ENCODE measurements around the gene RAB7B. TPM values are rescaled to one million over a fixed set of nuclear protein-coding genes. Genes with fewer than 3 reads are reported as not detected.
A peak's percentile ranks its signal among the peaks of the same experiment; 100 is the strongest.

Gene RAB7B
- total RNA-seq, 1 donor from 2014 or later: 0.78 TPM

- Mint-ChIP-seq H3K4me3 (ENCODE audit: unreplicated experiment) (no peak overlapping the region), H3K9me3 (ENCODE audit: unreplicated experiment) (no peaks in the 10 kb centered on the region), H3K27me3 (ENCODE audit: unreplicated experiment) (peaks cover 69% of the 10 kb centered on the region), H3K36me3 (ENCODE audit: unreplicated experiment) (no peaks in the 10 kb centered on the region), H3K27ac (ENCODE audit: unreplicated experiment) (no peak overlapping the region), H3K4me1 (ENCODE audit: unreplicated experiment) (no peaks in the 10 kb centered on the region)
- no peak for DNase-seq (ENCODE audit: extremely low spot score, unreplicated experiment)
- TF ChIP-seq, protein P1, sequence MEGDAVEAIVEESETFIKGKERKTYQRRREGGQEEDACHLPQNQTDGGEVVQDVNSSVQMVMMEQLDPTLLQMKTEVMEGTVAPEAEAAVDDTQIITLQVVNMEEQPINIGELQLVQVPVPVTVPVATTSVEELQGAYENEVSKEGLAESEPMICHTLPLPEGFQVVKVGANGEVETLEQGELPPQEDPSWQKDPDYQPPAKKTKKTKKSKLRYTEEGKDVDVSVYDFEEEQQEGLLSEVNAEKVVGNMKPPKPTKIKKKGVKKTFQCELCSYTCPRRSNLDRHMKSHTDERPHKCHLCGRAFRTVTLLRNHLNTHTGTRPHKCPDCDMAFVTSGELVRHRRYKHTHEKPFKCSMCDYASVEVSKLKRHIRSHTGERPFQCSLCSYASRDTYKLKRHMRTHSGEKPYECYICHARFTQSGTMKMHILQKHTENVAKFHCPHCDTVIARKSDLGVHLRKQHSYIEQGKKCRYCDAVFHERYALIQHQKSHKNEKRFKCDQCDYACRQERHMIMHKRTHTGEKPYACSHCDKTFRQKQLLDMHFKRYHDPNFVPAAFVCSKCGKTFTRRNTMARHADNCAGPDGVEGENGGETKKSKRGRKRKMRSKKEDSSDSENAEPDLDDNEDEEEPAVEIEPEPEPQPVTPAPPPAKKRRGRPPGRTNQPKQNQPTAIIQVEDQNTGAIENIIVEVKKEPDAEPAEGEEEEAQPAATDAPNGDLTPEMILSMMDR (IDR thresholded peaks at IDR 0.05): no peak
Observed at GRCh38 chr1:206037581-206037980, 34.4 kb upstream of the RAB7B start.

DNA sequence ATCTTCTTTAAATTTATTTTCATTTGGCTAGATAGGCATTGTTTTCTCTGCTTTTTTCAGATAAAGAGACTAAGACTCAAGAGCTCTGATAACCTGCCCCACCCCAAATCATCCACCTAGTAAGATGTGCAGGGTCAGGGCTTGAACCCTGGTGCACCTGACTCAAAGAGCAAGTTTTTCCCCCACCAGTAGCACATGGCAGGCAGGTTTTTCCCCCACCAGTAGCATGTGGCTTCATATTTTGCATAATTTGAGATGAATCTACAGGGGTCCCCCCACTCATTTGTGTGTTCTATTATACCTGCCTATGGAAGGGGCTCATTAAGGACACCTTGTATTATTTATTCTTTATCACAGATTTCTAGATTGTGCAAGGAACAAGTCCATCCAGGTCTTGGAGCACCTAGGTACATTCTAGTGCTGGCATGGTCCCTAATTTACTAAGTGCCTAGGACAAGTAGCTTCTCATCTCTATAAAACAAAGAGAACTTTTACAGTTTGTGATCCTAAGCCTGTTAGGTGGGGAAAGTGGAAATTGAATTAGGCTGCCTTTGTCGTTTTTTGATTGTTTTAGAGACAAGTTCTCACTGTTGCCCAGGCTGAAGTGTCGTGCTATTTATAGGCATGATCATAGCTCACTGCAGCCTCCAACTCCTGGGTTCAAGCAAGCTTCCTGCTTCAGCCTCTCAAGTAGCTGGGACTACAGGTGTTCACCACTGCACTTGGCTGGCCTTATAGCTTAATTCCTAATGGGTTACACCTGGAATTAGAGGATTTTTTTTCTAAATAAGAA is 33.7 kb upstream of the RAB7B start:
- Mint-ChIP-seq H3K4me1 (ENCODE audit: unreplicated experiment) (no peaks in the 10 kb centered on the region), H3K9me3 (ENCODE audit: unreplicated experiment) (no peaks in the 10 kb centered on the region), H3K36me3 (ENCODE audit: unreplicated experiment) (no peaks in the 10 kb centered on the region), H3K4me3 (ENCODE audit: unreplicated experiment) (no peak overlapping the region), H3K27ac (ENCODE audit: unreplicated experiment) (no peak overlapping the region), H3K27me3 (ENCODE audit: unreplicated experiment) (peaks cover 73% of the 10 kb centered on the region)
- no peak for DNase-seq (ENCODE audit: extremely low spot score, unreplicated experiment)
- TF ChIP-seq, protein P1 (IDR thresholded peaks at IDR 0.05): no peak

GRCh38 chr1:206035027-206035426 is 31.8 kb upstream of the RAB7B start:
- Mint-ChIP-seq H3K27ac (ENCODE audit: unreplicated experiment) (no peak overlapping the region), H3K36me3 (ENCODE audit: unreplicated experiment) (no peaks in the 10 kb centered on the region), H3K4me1 (ENCODE audit: unreplicated experiment) (no peaks in the 10 kb centered on the region), H3K4me3 (ENCODE audit: unreplicated experiment) (no peak overlapping the region), H3K27me3 (ENCODE audit: unreplicated experiment) (peaks cover 64% of the 10 kb centered on the region), H3K9me3 (ENCODE audit: unreplicated experiment) (no peaks in the 10 kb centered on the region)
- TF ChIP-seq, protein P1 (IDR thresholded peaks at IDR 0.05): no peak
- DNase-seq (ENCODE audit: extremely low spot score, unreplicated experiment): peak; percentile 48

DNA sequence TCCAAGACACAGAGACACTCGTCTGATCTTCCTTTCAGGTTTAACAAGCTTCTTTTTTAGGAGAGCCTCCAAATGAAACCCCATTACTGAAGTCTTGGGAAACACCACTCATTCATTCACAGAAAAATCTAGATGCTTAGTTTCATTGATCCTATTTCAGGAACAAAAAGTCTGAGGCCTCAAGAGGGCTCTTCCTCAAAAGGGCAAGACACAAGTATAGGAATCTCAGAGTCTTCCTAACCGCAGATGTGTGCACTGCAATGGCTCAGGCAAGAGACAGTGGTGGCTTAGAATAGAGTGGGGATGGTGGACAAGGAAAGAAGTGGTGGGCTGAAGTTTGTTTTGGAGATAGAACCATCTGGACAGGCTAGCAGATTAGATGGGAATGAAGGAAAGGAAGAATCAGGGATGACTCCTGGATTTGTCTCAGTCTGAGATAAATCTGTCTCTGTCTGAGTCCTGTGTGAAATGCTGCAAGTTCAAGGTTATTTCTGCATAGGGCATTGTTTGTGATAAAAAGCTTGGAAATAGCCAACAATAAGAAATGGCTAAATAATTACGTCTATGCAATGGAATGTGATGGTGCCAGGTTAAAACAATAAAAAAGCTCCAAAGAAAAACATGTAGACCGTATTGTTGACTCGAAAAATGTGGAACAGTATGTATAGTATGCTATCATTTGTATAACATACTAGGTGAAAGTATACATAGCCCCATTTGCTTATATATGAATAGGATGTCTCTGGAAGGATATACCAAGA is 29.4 kb upstream of the RAB7B start:
- H3K9me3 Mint-ChIP-seq (ENCODE audit: unreplicated experiment): no peaks in the 10 kb centered on the region

More for the DNA sequence above, 29.4 kb upstream of the RAB7B start:
- Mint-ChIP-seq H3K4me3 (ENCODE audit: unreplicated experiment) (no peak overlapping the region), H3K27me3 (ENCODE audit: unreplicated experiment) (peaks cover 66% of the 10 kb centered on the region), H3K4me1 (ENCODE audit: unreplicated experiment) (no peaks in the 10 kb centered on the region), H3K27ac (ENCODE audit: unreplicated experiment) (no peak overlapping the region), H3K36me3 (ENCODE audit: unreplicated experiment) (no peaks in the 10 kb centered on the region)
- TF ChIP-seq, protein P1 (IDR thresholded peaks at IDR 0.05): no peak
- peak; percentile 1 for DNase-seq (ENCODE audit: extremely low spot score, unreplicated experiment)
